ENCODE results near the gene COLEC12. TPM values are rescaled to one million over a fixed set of nuclear protein-coding genes. Genes with fewer than 3 reads are reported as not detected.

Gene COLEC12
- total RNA-seq, 1 donor from 2014 or later, result 11.6 TPM

- no peaks in the 10 kb centered on the region for H3K36me3 ChIP-seq (ENCODE audit: insufficient read depth, low read length)
- H2AFZ ChIP-seq (ENCODE audit: low read depth, low read length), result no peak overlapping the region
- TF ChIP-seq CTCF (IDR thresholded peaks at IDR 0.05; ENCODE audit: insufficient read depth, low read depth, low read length) (no peak), EZH2 (IDR thresholded peaks at IDR 0.05; ENCODE audit: insufficient read depth, low read length) (no peak)
- H3K4me1 ChIP-seq (ENCODE audit: insufficient read depth, low read length), result peaks cover 25% of the 10 kb centered on the region
- H3K27ac ChIP-seq (ENCODE audit: low read depth, low read length), result no peak overlapping the region
- H3K4me3 Mint-ChIP-seq (ENCODE audit: unreplicated experiment), result no peak overlapping the region
- H3K9ac ChIP-seq (ENCODE audit: low read length), result no peak overlapping the region
- H3K27me3 Mint-ChIP-seq (ENCODE audit: low read depth, unreplicated experiment), result peaks cover 2% of the 10 kb centered on the region
- no peaks in the 10 kb centered on the region for H3K79me2 ChIP-seq (ENCODE audit: insufficient read depth, low read length)
- no peaks in the 10 kb centered on the region for H3K27me3 ChIP-seq (ENCODE audit: insufficient read depth, low read length)
- H3K4me1 Mint-ChIP-seq (ENCODE audit: low read depth, unreplicated experiment), result peaks cover 26% of the 10 kb centered on the region
- H3K4me2 ChIP-seq (ENCODE audit: low read length), result no peak overlapping the region
- no peaks in the 10 kb centered on the region for H4K20me1 ChIP-seq (ENCODE audit: insufficient read depth, low read length)
- H3K9me3 ChIP-seq (ENCODE audit: insufficient read depth, low read depth, low read length), result no peaks in the 10 kb centered on the region
- H3K36me3 Mint-ChIP-seq (ENCODE audit: low read depth, unreplicated experiment), result peaks cover 4% of the 10 kb centered on the region
- DNase-seq (ENCODE audit: low read depth) (peak; percentile 58), FAIRE-seq (no peak)
- H3K9me3 Mint-ChIP-seq (ENCODE audit: unreplicated experiment), result peaks cover 2% of the 10 kb centered on the region
- H3K27ac Mint-ChIP-seq (ENCODE audit: unreplicated experiment), result no peak overlapping the region
- H3K4me3 ChIP-seq (ENCODE audit: insufficient read depth, low read depth, low read length), result no peak overlapping the region
These were observed 87.3 kb downstream of the COLEC12 start for GRCh38 chr18:413233-413632.

- TF ChIP-seq EZH2 (IDR thresholded peaks at IDR 0.05; ENCODE audit: insufficient read depth, low read length) (no peak), CTCF (IDR thresholded peaks at IDR 0.05; ENCODE audit: insufficient read depth, low read depth, low read length) (no peak)
- DNase-seq (ENCODE audit: low read depth) (no peak), FAIRE-seq (no peak)
- no peak overlapping the region for H3K27ac Mint-ChIP-seq (ENCODE audit: unreplicated experiment)
- no peak overlapping the region for H3K4me3 Mint-ChIP-seq (ENCODE audit: unreplicated experiment)
- H3K9me3 Mint-ChIP-seq (ENCODE audit: unreplicated experiment), result peaks cover 12% of the 10 kb centered on the region
- H3K27me3 Mint-ChIP-seq (ENCODE audit: low read depth, unreplicated experiment), result peaks cover 2% of the 10 kb centered on the region
- H2AFZ ChIP-seq (ENCODE audit: low read depth, low read length), result no peak overlapping the region
- no peak overlapping the region for H3K4me2 ChIP-seq (ENCODE audit: low read length)
- H3K4me3 ChIP-seq (ENCODE audit: insufficient read depth, low read depth, low read length), result no peak overlapping the region
- H3K9me3 ChIP-seq (ENCODE audit: insufficient read depth, low read depth, low read length), result no peaks in the 10 kb centered on the region
- peaks cover 7% of the 10 kb centered on the region for H3K4me1 Mint-ChIP-seq (ENCODE audit: low read depth, unreplicated experiment)
- no peaks in the 10 kb centered on the region for H3K79me2 ChIP-seq (ENCODE audit: insufficient read depth, low read length)
- H3K36me3 ChIP-seq (ENCODE audit: insufficient read depth, low read length), result no peaks in the 10 kb centered on the region
- H3K9ac ChIP-seq (ENCODE audit: low read length), result no peak overlapping the region
- no peaks in the 10 kb centered on the region for H4K20me1 ChIP-seq (ENCODE audit: insufficient read depth, low read length)
- peaks cover 13% of the 10 kb centered on the region for H3K36me3 Mint-ChIP-seq (ENCODE audit: low read depth, unreplicated experiment)
- no peaks in the 10 kb centered on the region for H3K27me3 ChIP-seq (ENCODE audit: insufficient read depth, low read length)
- H3K4me1 ChIP-seq (ENCODE audit: insufficient read depth, low read length), result peaks cover 6% of the 10 kb centered on the region
- H3K27ac ChIP-seq (ENCODE audit: low read depth, low read length), result no peak overlapping the region
These were observed 90.5 kb downstream of the COLEC12 start for GRCh38 chr18:410047-410455.

GRCh38 chr18:408367-408766 is 92.1 kb downstream of the COLEC12 start:
- Histone ChIP-seq H3K4me2 (ENCODE audit: low read length) (no peak overlapping the region), H3K9ac (ENCODE audit: low read length) (no peak overlapping the region), H2AFZ (ENCODE audit: low read depth, low read length) (no peak overlapping the region), H3K27ac (ENCODE audit: low read depth, low read length) (no peak overlapping the region), H3K4me3 (ENCODE audit: insufficient read depth, low read depth, low read length) (no peak overlapping the region), H3K36me3 (ENCODE audit: insufficient read depth, low read length) (no peaks in the 10 kb centered on the region), H4K20me1 (ENCODE audit: insufficient read depth, low read length) (no peaks in the 10 kb centered on the region), H3K79me2 (ENCODE audit: insufficient read depth, low read length) (no peaks in the 10 kb centered on the region), H3K4me1 (ENCODE audit: insufficient read depth, low read length) (peaks cover 2% of the 10 kb centered on the region), H3K27me3 (ENCODE audit: insufficient read depth, low read length) (no peaks in the 10 kb centered on the region), H3K9me3 (ENCODE audit: insufficient read depth, low read depth, low read length) (no peaks in the 10 kb centered on the region)
- peaks cover 2% of the 10 kb centered on the region for H3K27me3 Mint-ChIP-seq (ENCODE audit: low read depth, unreplicated experiment)
- DNase-seq (ENCODE audit: low read depth) (no peak), FAIRE-seq (no peak)
- no peak for TF ChIP-seq EZH2 (IDR thresholded peaks at IDR 0.05; ENCODE audit: insufficient read depth, low read length)
- TF ChIP-seq CTCF (IDR thresholded peaks at IDR 0.05; ENCODE audit: insufficient read depth, low read depth, low read length), result no peak
- peaks cover 20% of the 10 kb centered on the region for H3K9me3 Mint-ChIP-seq (ENCODE audit: unreplicated experiment)
- no peak overlapping the region for H3K27ac Mint-ChIP-seq (ENCODE audit: unreplicated experiment)
- no peaks in the 10 kb centered on the region for H3K4me1 Mint-ChIP-seq (ENCODE audit: low read depth, unreplicated experiment)
- H3K36me3 Mint-ChIP-seq (ENCODE audit: low read depth, unreplicated experiment), result peaks cover 14% of the 10 kb centered on the region
- no peak overlapping the region for H3K4me3 Mint-ChIP-seq (ENCODE audit: unreplicated experiment)
